ENCODE measurements around the gene RASSF1.

RASSF1 gene

GRCh38 chr3:50358355-50358910 is 17.8 kb upstream of the RASSF1 start:
- Mint-ChIP-seq H3K9me3 (no peaks in the 10 kb centered on the region), H3K27ac (peak overlapping the region; percentile 95 to 97), H3K36me3 (ENCODE audit: insufficient read depth) (peaks cover 23% of the 10 kb centered on the region), H3K4me1 (ENCODE audit: low read depth in 2 of 2) (peaks cover 35 to 44% of the 10 kb centered on the region in 2 donors), H3K27me3 (no peaks in the 10 kb centered on the region), H3K4me3 (peak overlapping the region; percentile 93 to 97)
- ATAC-seq (replicated peaks) (no peak), DNase-seq (no peak)

DNA sequence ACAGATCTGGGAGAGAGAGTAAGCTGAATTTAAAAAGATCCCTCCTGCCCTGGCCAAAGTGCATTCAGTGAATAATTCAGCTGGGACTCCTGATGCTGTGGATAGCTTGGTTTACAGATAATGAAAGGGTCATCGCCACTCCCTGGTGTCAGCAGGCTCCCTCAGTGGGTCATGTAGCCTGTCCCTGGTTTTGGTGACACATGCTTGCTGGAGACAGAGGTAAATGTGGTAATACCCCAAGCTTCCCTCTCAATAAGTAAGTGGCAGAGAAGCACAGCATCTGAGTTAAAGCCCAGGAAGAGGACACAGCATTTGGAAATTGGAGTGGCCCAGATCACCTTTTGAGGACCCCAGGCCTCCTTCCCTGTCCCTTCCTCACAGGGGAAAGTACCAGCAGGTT is 16.8 kb upstream of the RASSF1 start:
- H3K9me3 Mint-ChIP-seq = no peaks in the 10 kb centered on the region
- H3K4me3 Mint-ChIP-seq = peak overlapping the region; percentile 93 to 97
- DNase-seq (no peak), ATAC-seq (replicated peaks) (no peak)
- H3K27ac Mint-ChIP-seq = peak overlapping the region in 1 of 2 donors; percentile 97
- H3K36me3 Mint-ChIP-seq (ENCODE audit: insufficient read depth) = peaks cover 27% of the 10 kb centered on the region
- H3K27me3 Mint-ChIP-seq = no peaks in the 10 kb centered on the region
- H3K4me1 Mint-ChIP-seq (ENCODE audit: low read depth in 2 of 2) = peaks cover 35 to 49% of the 10 kb centered on the region in 2 donors

DNA sequence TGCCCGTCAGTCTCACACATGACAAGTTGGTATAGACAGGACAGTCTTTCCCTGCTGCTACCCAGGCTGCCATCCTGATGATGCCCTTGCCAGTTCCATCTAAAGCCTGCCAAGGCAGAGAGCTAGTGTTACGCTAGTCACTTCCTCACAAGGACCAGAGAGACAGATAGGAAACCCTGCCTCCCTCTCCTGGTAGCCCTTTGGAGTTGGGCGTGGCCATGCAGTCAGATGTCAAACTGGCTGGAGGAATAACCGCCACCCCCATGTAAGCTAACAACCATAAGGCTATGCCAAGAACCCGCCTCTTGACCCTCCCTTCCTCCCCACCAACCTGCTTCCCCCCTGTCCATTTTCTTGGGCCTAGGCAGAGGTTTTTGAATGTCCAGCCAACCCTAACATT is 15.9 kb upstream of the RASSF1 start:
- H3K36me3 Mint-ChIP-seq (ENCODE audit: insufficient read depth) = peaks cover 31% of the 10 kb centered on the region
- peaks cover 36 to 49% of the 10 kb centered on the region in 2 donors for H3K4me1 Mint-ChIP-seq (ENCODE audit: low read depth in 2 of 2)

DNA sequence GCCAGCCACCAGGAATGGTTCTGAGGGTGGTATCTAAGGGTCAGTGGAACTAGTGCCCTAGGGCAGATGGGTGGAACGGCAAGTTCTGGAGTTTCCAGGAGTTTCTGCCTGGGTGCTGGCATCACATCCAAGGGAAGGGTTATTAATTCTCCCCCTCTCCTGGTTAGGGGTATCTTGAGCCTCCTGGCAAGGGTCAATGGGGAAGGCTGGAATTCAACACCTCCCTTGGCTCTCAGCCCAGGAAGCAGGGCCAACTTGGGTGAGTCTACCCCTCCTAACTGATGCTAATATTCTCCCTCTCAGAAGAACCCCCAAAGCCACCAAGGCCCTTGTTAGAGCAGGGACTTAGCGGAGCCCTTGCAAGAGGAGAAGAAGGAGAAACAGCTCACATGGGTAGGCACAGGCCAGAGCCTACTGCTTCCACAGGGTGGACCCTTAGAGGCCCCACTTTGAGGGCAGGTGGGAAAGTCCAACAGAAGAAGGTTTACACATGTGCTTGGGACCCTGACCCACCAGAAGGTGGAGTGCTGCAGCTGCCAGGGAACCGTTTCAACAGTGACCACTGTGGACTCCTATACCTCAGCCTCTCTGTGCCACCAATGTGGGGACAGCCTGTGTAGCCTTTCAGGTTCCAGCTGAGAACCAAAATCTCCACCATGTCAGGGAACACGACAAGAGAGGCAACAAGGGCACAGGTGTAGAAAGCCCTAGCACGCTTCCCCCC is 15.4 kb upstream of the RASSF1 start:
- Mint-ChIP-seq H3K9me3 (no peaks in the 10 kb centered on the region), H3K4me1 (ENCODE audit: low read depth in 2 of 2) (peaks cover 42 to 55% of the 10 kb centered on the region in 2 donors), H3K27me3 (no peaks in the 10 kb centered on the region), H3K36me3 (ENCODE audit: insufficient read depth) (peaks cover 31% of the 10 kb centered on the region), H3K27ac (peak overlapping the region; percentile 46 to 97), H3K4me3 (peak overlapping the region; percentile 93 to 97)
- DNase-seq = no peak
- no peak for ATAC-seq (replicated peaks)

More for the DNA sequence above, 15.9 kb upstream of the RASSF1 start:
- Mint-ChIP-seq H3K4me3 (peak overlapping the region; percentile 93 to 97), H3K27me3 (no peaks in the 10 kb centered on the region), H3K9me3 (no peaks in the 10 kb centered on the region), H3K27ac (peak overlapping the region in 1 of 2 donors; percentile 97)
- DNase-seq = no peak
- ATAC-seq (replicated peaks) = no peak

DNA sequence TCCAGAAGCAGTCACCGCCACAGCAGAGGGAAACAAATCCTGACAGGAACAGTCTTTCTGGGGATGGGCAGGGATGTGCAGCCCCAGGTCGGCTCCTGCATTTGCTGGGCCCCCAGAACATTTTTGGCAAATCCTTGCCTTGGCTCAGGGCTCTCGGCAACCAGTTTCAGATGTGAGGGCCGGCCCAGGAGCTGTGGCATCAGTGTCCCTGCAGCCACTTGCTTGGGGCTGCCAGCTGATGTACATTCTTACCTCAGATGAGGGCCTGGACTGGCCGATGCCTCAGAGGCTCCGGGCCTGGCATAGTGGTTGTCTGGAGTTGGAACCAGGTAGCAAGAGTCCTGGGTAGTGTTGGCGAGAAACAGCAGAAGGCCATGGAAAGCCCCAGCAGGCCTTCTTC is 14.2 kb upstream of the RASSF1 start:
- Mint-ChIP-seq H3K27ac (peak overlapping the region in 1 of 2 donors; percentile 44), H3K27me3 (no peaks in the 10 kb centered on the region), H3K4me3 (no peak overlapping the region), H3K9me3 (no peaks in the 10 kb centered on the region), H3K36me3 (ENCODE audit: insufficient read depth) (peaks cover 39% of the 10 kb centered on the region), H3K4me1 (ENCODE audit: low read depth in 2 of 2) (peaks cover 51 to 62% of the 10 kb centered on the region in 2 donors)
- DNase-seq = no peak
- no peak for ATAC-seq (replicated peaks)

DNA sequence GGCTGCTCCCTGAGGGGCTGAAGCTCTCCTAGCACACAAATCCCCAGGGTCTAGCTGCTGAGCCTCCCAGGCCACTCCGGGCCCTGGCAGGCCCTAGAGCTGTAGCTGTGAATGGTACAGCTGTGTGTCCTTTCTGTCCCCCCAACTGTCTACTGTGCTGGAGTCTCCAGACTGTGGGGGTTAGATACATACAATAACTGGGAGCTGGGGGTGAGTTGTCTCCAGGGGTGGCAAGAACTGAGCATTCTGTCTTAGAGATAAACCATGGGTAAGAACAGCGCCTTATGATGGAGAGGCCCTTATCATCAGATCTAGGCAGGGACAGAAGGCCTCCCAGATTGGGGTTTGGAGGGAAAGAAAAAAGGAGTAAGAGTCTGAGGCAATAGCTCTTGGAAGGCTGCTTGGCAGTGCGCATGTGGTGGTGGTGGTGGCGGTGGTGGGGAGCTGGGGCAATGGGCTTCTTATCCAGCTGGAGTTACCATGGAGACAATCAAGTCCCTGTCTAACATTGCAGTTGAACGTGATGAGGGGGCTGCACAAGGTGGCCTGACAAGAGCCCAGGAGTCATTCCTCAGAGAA is 13.6 kb upstream of the RASSF1 start:
- H3K27ac Mint-ChIP-seq = peak overlapping the region in 1 of 2 donors; percentile 16
- H3K4me3 Mint-ChIP-seq = no peak overlapping the region
- H3K4me1 Mint-ChIP-seq (ENCODE audit: low read depth in 2 of 2) = peaks cover 49 to 60% of the 10 kb centered on the region in 2 donors
- H3K36me3 Mint-ChIP-seq (ENCODE audit: insufficient read depth) = peaks cover 37% of the 10 kb centered on the region
- no peaks in the 10 kb centered on the region for H3K27me3 Mint-ChIP-seq
- no peak for DNase-seq
- no peak for ATAC-seq (replicated peaks)
- no peaks in the 10 kb centered on the region for H3K9me3 Mint-ChIP-seq

DNA sequence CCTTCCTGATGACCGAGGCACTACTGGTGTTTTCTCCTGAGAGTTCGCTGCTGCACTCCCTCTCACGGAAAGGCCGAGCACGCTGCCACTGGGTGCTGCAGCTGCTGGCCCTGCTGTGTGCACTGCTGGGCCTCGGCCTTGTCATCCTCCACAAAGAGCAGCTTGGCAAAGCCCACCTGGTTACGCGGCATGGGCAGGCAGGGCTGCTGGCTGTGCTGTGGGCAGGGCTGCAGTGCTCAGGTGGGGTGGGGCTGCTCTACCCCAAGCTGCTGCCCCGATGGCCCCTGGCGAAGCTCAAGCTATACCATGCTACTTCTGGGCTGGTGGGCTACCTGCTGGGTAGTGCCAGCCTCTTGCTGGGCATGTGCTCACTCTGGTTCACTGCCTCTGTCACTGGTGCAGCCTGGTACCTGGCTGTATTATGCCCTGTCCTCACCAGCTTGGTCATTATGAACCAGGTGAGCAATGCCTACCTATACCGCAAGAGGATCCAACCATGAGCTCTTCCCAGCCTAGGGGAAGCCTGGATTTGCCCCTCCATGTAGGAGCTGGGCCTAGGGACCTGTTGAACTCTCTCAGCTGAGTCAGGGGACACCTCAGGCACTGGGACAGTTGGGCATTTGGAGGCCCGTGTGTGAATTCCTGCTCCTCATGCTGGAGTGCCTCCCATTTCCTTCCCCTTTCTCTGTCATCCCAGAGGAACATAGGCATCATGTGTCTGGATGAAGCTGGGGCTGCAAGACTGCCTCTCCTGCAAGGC is 12.8 kb upstream of the RASSF1 start:
- no peak overlapping the region for H3K4me3 Mint-ChIP-seq
- ATAC-seq (replicated peaks) = no peak
- H3K4me1 Mint-ChIP-seq (ENCODE audit: low read depth in 2 of 2) = peaks cover 49 to 61% of the 10 kb centered on the region in 2 donors
- no peak for DNase-seq
- peak overlapping the region in 1 of 2 donors; percentile 16 for H3K27ac Mint-ChIP-seq
- H3K27me3 Mint-ChIP-seq = no peaks in the 10 kb centered on the region
- H3K36me3 Mint-ChIP-seq (ENCODE audit: insufficient read depth) = peaks cover 44% of the 10 kb centered on the region
- H3K9me3 Mint-ChIP-seq = no peaks in the 10 kb centered on the region

DNA sequence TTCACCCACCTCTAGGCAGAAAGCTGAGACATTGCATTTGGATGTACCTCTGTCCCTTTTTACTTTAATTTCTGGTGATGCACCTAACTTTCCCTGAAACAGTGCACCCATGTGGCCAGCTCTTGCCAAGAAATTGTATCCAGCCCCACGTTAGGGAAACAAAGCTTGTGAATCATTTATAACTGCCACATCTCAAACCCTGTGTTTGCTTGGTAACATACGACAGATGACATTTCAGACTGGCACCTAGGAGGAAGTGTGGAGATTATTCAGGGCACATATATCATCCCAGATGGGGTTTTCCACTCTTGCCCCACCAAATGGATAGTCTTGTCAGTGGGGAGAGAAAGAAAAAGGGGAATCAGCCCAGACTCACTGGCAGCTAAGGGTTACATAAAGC is 12.1 kb upstream of the RASSF1 start:
- DNase-seq = no peak
- no peak for ATAC-seq (replicated peaks)
- Mint-ChIP-seq H3K36me3 (ENCODE audit: insufficient read depth) (peaks cover 47% of the 10 kb centered on the region), H3K27ac (no peak overlapping the region), H3K27me3 (no peaks in the 10 kb centered on the region), H3K4me1 (ENCODE audit: low read depth in 2 of 2) (peaks cover 49 to 61% of the 10 kb centered on the region in 2 donors), H3K4me3 (no peak overlapping the region), H3K9me3 (no peaks in the 10 kb centered on the region)

DNA sequence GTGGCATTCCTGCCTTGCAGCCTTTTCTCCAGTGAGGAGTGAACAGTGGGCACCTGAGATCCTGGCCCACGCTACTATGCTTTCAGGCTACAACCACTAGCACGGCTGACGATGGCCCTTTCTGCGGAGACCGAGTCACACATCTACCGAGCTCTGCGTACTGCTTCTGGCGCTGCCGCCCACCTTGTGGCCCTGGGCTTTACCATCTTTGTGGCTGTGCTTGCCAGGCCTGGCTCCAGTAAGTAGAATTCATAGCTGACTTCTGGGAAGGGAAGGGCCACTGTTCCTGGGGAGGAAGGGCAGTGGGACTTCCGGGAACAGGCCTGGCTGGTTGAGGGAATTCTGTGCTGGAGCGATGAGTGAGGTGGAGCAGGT is 10.7 kb upstream of the RASSF1 start:
- H3K27ac Mint-ChIP-seq = peak overlapping the region; percentile 94 to 95
- ATAC-seq (replicated peaks) (no peak), DNase-seq (no peak)
- H3K27me3 Mint-ChIP-seq = no peaks in the 10 kb centered on the region
- peak overlapping the region; percentile 91 to 96 for H3K4me3 Mint-ChIP-seq
- H3K9me3 Mint-ChIP-seq = no peaks in the 10 kb centered on the region
- H3K4me1 Mint-ChIP-seq (ENCODE audit: low read depth in 2 of 2) = peaks cover 45 to 52% of the 10 kb centered on the region in 2 donors
- H3K36me3 Mint-ChIP-seq (ENCODE audit: insufficient read depth) = peaks cover 54% of the 10 kb centered on the region

- no peaks in the 10 kb centered on the region for H3K9me3 Mint-ChIP-seq
- H3K27me3 Mint-ChIP-seq = no peaks in the 10 kb centered on the region
- ATAC-seq (replicated peaks) (peak; percentile 87), DNase-seq (peak; percentile 99 to 100 (median 99))
- H3K36me3 Mint-ChIP-seq (ENCODE audit: insufficient read depth) = peaks cover 54% of the 10 kb centered on the region
- H3K4me1 Mint-ChIP-seq (ENCODE audit: low read depth in 2 of 2) = peaks cover 48 to 55% of the 10 kb centered on the region in 2 donors
- H3K4me3 Mint-ChIP-seq = peak within 1 kb of the TSS; percentile 91 to 96
- peak within 1 kb of the TSS; percentile 94 to 95 for H3K27ac Mint-ChIP-seq
Measured at GRCh38 chr3:50350527-50351322, 10.1 kb upstream of the RASSF1 start, which contains the start of the genes CYB561D2 and NPRL2. TSS of gene CYB561D2 (plus strand) at chr3:50350862. CDS start at chr3:50351434, 572 bp downstream. TSS of gene NPRL2 (minus strand) at chr3:50350775. CDS start at chr3:50350652, 123 bp downstream.

GRCh38 chr3:50350213-50350526 is 9.5 kb upstream of the RASSF1 start:
- DNase-seq = no peak
- Mint-ChIP-seq H3K27ac (peak overlapping the region; percentile 94 to 95), H3K4me1 (ENCODE audit: low read depth in 2 of 2) (peaks cover 44 to 52% of the 10 kb centered on the region in 2 donors), H3K4me3 (peak overlapping the region; percentile 91 to 96), H3K9me3 (no peaks in the 10 kb centered on the region), H3K27me3 (no peaks in the 10 kb centered on the region), H3K36me3 (ENCODE audit: insufficient read depth) (peaks cover 49% of the 10 kb centered on the region)
- ATAC-seq (replicated peaks) = no peak

GRCh38 chr3:50347187-50347813 is 6.7 kb upstream of the RASSF1 start:
- ATAC-seq (replicated peaks) = peak; percentile 22
- no peaks in the 10 kb centered on the region for H3K9me3 Mint-ChIP-seq
- H3K4me3 Mint-ChIP-seq = peak overlapping the region; percentile 47 to 78

More at GRCh38 chr3:50347187-50347813, 6.7 kb upstream of the RASSF1 start:
- peaks cover 32% of the 10 kb centered on the region for H3K36me3 Mint-ChIP-seq (ENCODE audit: insufficient read depth)
- peaks cover 48 to 50% of the 10 kb centered on the region in 2 donors for H3K4me1 Mint-ChIP-seq (ENCODE audit: low read depth in 2 of 2)
- peak; percentile 75 to 76 (median 75) for DNase-seq
- peak overlapping the region in 1 of 2 donors; percentile 85 for H3K27ac Mint-ChIP-seq
- H3K27me3 Mint-ChIP-seq = no peaks in the 10 kb centered on the region
